Measurements from ENCODE around the gene KATNBL1.
A peak's percentile ranks its signal among the peaks of the same experiment; 100 is the strongest.
"Not testable (repeated sequence)": the region's sequence is repeated elsewhere in the genome, so short reads cannot be mapped to it uniquely, and the experiment has no call there.

The KATNBL1 gene

GRCh38 chr15:34193272-34193671, 16.6 kb downstream of the KATNBL1 start:
- not testable (repeated sequence) for DNase-seq

GRCh38 chr15:34188711-34189110, 21.2 kb downstream of the KATNBL1 start:
- no peak for DNase-seq

GRCh38 chr15:34185666-34186065, 24.2 kb downstream of the KATNBL1 start:
- DNase-seq = no peak

GRCh38 chr15:34182942-34183341, 27.0 kb downstream of the KATNBL1 start:
- DNase-seq = no peak

GRCh38 chr15:34179234-34179633, 30.7 kb downstream of the KATNBL1 start:
- DNase-seq = no peak

- DNase-seq = not testable (repeated sequence)
These were observed 43.8 kb downstream of the KATNBL1 start for GRCh38 chr15:34165987-34166573.

GRCh38 chr15:34161329-34161963, 48.5 kb downstream of the KATNBL1 start:
- peak; percentile 40 to 69 for DNase-seq

GRCh38 chr15:34160735-34161134, 49.2 kb downstream of the KATNBL1 start:
- DNase-seq = no peak

- DNase-seq = no peak
These were observed 51.5 kb downstream of the KATNBL1 start for GRCh38 chr15:34158355-34158754.

GRCh38 chr15:34155859-34156258, 54.0 kb downstream of the KATNBL1 start:
- DNase-seq = no peak

- DNase-seq = peak; percentile 16 to 18
These were observed 55.1 kb downstream of the KATNBL1 start for GRCh38 chr15:34154725-34155204.

GRCh38 chr15:34147371-34148140, 62.3 kb downstream of the KATNBL1 start:
- no peak for DNase-seq

GRCh38 chr15:34133511-34133910, 76.4 kb downstream of the KATNBL1 start:
- no peak for DNase-seq

GRCh38 chr15:34132881-34133280, 77.0 kb downstream of the KATNBL1 start:
- no peak for DNase-seq

- DNase-seq = no peak
These were observed 81.0 kb downstream of the KATNBL1 start for GRCh38 chr15:34128898-34129297.

- DNase-seq = no peak
These were observed 83.4 kb downstream of the KATNBL1 start for GRCh38 chr15:34126522-34126921.

GRCh38 chr15:34125945-34126344, 84.0 kb downstream of the KATNBL1 start:
- no peak for DNase-seq

GRCh38 chr15:34124651-34125050, 85.2 kb downstream of the KATNBL1 start:
- DNase-seq = no peak

- DNase-seq = no peak
These were observed 87.1 kb downstream of the KATNBL1 start for GRCh38 chr15:34122771-34123183.

- not testable (repeated sequence) for DNase-seq
These were observed 88.1 kb downstream of the KATNBL1 start for GRCh38 chr15:34121786-34122185.

GRCh38 chr15:34120420-34120819, 89.5 kb downstream of the KATNBL1 start:
- not testable (repeated sequence) for DNase-seq

GRCh38 chr15:34119291-34119690, 90.6 kb downstream of the KATNBL1 start:
- DNase-seq = no peak

- DNase-seq = no peak
These were observed 93.3 kb downstream of the KATNBL1 start for GRCh38 chr15:34116620-34117019.

GRCh38 chr15:34114739-34115138, 95.2 kb downstream of the KATNBL1 start:
- no peak for DNase-seq
